K562 (cell line): ENCODE data around the gene ITGA3. TPM values are rescaled to one million over a fixed set of nuclear protein-coding genes. Genes with fewer than 3 reads are reported as not detected.
A peak's percentile ranks its signal among the peaks of the same experiment; 100 is the strongest.

ENCODE experiments used
- ATAC-seq: fragments of 200-7000 bp; cut with Tn5 transposase; 3 replicates; pipeline ENCODE4 v1.9.1; 2020; ENCODE audit warnings: moderate library complexity
- BruUV-seq: library from RNA; stranded (reverse); fragments of 400-500 nt; replicated peaks from 2 replicates; lab custom pipeline; 2021; lab: Mats Ljungman, UMichigan
- CTCF ChIA-PET: fragments of 300-600 bp; formaldehyde crosslinking; extraction: SDS; loops from one replicate; lab custom pipeline; 2021; ENCODE audit warnings: low intra/inter-chr PET ratio; lab: Yijun Ruan, JAX
- POLR2A ChIA-PET: fragments of 300-600, 350-650 bp; sonication (Branson Sonifier 250); formaldehyde crosslinking; extraction: SDS; loops from one replicate; lab custom pipeline; 2021; ENCODE audit warnings: antibody characterized with exemption, inconsistent platforms; lab: Yijun Ruan, JAX
- DNase-seq, 4 experiments: peaks; one replicate each; pipeline versions ENCODE4 v3.0.0 to v3.0.0-alpha.2; 2011 to 2018; ENCODE audit warnings: low spot score in 3 of 4, mixed read lengths in 3 of 4; ENCODE audit errors: extremely low read depth in 1 of 4
- FAIRE-seq: peaks from 2 replicates; lab custom pipeline; 2011; peaks lifted over from hg19 to GRCh38; lab: Jason Lieb, UNC
- H2AFZ ChIP-seq: 2 replicates; pipeline ENCODE4 v1.6.0; 2011; ENCODE audit warnings: low read depth, low read length, control low read depth, inconsistent platforms
- H3K27ac ChIP-seq: fragments of 200-600 bp; 3 replicates; pipeline ENCODE4 v1.8.0; 2011; ENCODE audit warnings: low read depth, mild to moderate bottlenecking, control low read depth, inconsistent platforms, low read length, moderate library complexity, mixed read lengths; ENCODE audit errors: extremely low read depth
- H3K27me3 ChIP-seq, 2 experiments: fragments of 300-600 bp in 1 of 2; 2 replicates in 1 of 2; 3 replicates in 1 of 2; pipeline versions ENCODE4 v1.6.0 to v1.8.0; 2011; ENCODE audit warnings: inconsistent platforms in 2 of 2, low read length in 2 of 2, mild to moderate bottlenecking in 1 of 2, mixed read lengths in 1 of 2, moderate library complexity in 1 of 2; ENCODE audit not compliant: control insufficient read depth in 2 of 2, insufficient read depth in 2 of 2
- H3K36me3 ChIP-seq: fragments of 300-600 bp; 3 replicates; pipeline ENCODE4 v1.8.0; 2011; ENCODE audit warnings: mild to moderate bottlenecking, low read length, inconsistent platforms; ENCODE audit not compliant: control insufficient read depth, insufficient read depth
- H3K4me1 ChIP-seq, 2 experiments: fragments of 200-600 bp in 1 of 2; replicated peaks in 1 of 2; 2 replicates in 1 of 2; 3 replicates in 1 of 2; pipeline versions ENCODE4 v1.5.1 to v1.8.0; 2011; ENCODE audit warnings: inconsistent platforms in 2 of 2, low read length in 2 of 2, mild to moderate bottlenecking in 1 of 2, mixed read lengths in 1 of 2, moderate library complexity in 1 of 2; ENCODE audit not compliant: control insufficient read depth in 2 of 2, insufficient read depth in 2 of 2
- H3K4me2 ChIP-seq: 2 replicates; pipeline ENCODE4 v1.6.1; 2011; ENCODE audit warnings: low read length, control low read depth, inconsistent platforms, mixed read lengths; ENCODE audit not compliant: insufficient read depth
- H3K4me3 ChIP-seq: fragments of 200-600 bp; sonication (generic), shearing (Covaris generic); 2 replicates; pipeline ENCODE4 v1.5.1; 2016; ENCODE audit warnings: control low read depth, inconsistent platforms
- H3K79me2 ChIP-seq: fragments of 200-600 bp; 3 replicates; pipeline ENCODE4 v1.8.0; 2011; ENCODE audit warnings: low read length, inconsistent platforms; ENCODE audit not compliant: control insufficient read depth, insufficient read depth
- H3K9ac ChIP-seq, 2 experiments: 2 replicates each; pipeline versions ENCODE4 v1.6.0 to v1.6.1; 2011; ENCODE audit warnings: low read depth in 2 of 2, low read length in 2 of 2, control low read depth in 1 of 2, inconsistent platforms in 1 of 2, mild to moderate bottlenecking in 1 of 2, mixed read lengths in 1 of 2; ENCODE audit not compliant: insufficient read depth in 1 of 2
- H3K9me1 ChIP-seq: one replicate; pipeline ENCODE4 v1.6.0; 2011; ENCODE audit warnings: inconsistent platforms, mild to moderate bottlenecking, low read length, moderate library complexity; ENCODE audit not compliant: control insufficient read depth, insufficient read depth
- H3K9me3 ChIP-seq: replicated peaks from 2 replicates; pipeline ENCODE4 v1.5.1; 2011; ENCODE audit warnings: low read depth, low read length, inconsistent platforms; ENCODE audit not compliant: control insufficient read depth, insufficient read depth
- H4K20me1 ChIP-seq: replicated peaks from 2 replicates; pipeline ENCODE4 v1.6.1; 2011; ENCODE audit warnings: low read length, inconsistent platforms, mixed read lengths; ENCODE audit not compliant: control insufficient read depth, insufficient read depth
- CTBP1 ChIP-seq: fragments of 450-650 bp; IDR thresholded peaks from 2 replicates; pipeline ENCODE4 v1.6.1; 2016; ENCODE audit warnings: borderline replicate concordance
- E2F4 ChIP-seq: sonication (generic); formaldehyde crosslinking; IDR thresholded peaks from 2 replicates; pipeline ENCODE4 v1.8.0; 2022; ENCODE audit warnings: mild to moderate bottlenecking, low read depth, missing genetic modification reagents
- MAX ChIP-seq: sonication (generic); formaldehyde crosslinking; IDR thresholded peaks from 2 replicates; pipeline ENCODE4 v1.9.0; 2022; ENCODE audit warnings: mild to moderate bottlenecking, missing genetic modification reagents
- TCFL5 ChIP-seq: fragments of 250-450 bp; sonication (Bioruptor Pico); conservative IDR thresholded peaks from 2 replicates; pipeline ENCODE4 v1.6.1; 2021; ENCODE audit warnings: mild to moderate bottlenecking, moderate library complexity, matching md5 sums
- ZFP30 ChIP-seq: fragments of 250-450 bp; sonication (Bioruptor Pico); IDR thresholded peaks from 2 replicates; pipeline ENCODE4 v1.8.0; 2022; ENCODE audit warnings: moderate library complexity, mild to moderate bottlenecking, inconsistent platforms, borderline replicate concordance
- ZNF212 ChIP-seq: fragments of 450-650 bp; formaldehyde crosslinking; IDR thresholded peaks from 2 replicates; pipeline ENCODE4 v1.4.0; 2020; ENCODE audit warnings: mild to moderate bottlenecking
- ZNF655 ChIP-seq: fragments of 250-450 bp; sonication (Bioruptor Pico); IDR thresholded peaks from 2 replicates; pipeline ENCODE4 v1.5.0; 2021
- WGBS: fragments of 100-300 bp; shearing (Covaris generic); methylation state at CpG from one replicate; pipeline ENCODE4 v1.1.6; 2016; ENCODE audit warnings: low coverage, mixed read lengths; ENCODE audit not compliant: insufficient coverage; ENCODE audit errors: missing lambda C conversion rate; 5-methylcytosine and 5-hydroxymethylcytosine counted together
- in situ Hi-C: fragments of 300-500 bp; cut with MboI; formaldehyde crosslinking; loops from 4 replicates; pipeline ENCODE4 v1.15.0; 2018; ENCODE audit warnings: inconsistent platforms, mixed read lengths
- intact Hi-C: fragments of 100-400 bp; cut with micrococcal nuclease; formaldehyde crosslinking; loops from 2 replicates; pipeline ENCODE4 v1.14.2; 2022
- polyA plus RNA-seq, 8 experiments: library from polyadenylated mRNA; depleted of rRNA in 4 of 8; stranded (reverse) in 5 of 8; unstranded in 3 of 8; fragments of >200 nt; fragmentation: Nextera tagmentation in 2 of 8; fragmentation: Illumina TruSeq in 1 of 8; extraction: Ambion mirVana in 2 of 8; extraction: Trizol in 1 of 8; gene quantifications; 2 replicates each; pipeline versions ENCODE4 v1.2.1 to v1.2.3, GENCODE V29; 2011 to 2014; ENCODE audit warnings: inconsistent platforms in 1 of 8, missing spikeins in 1 of 8
- total RNA-seq, 7 experiments: library from RNA; depleted of rRNA in 6 of 7; stranded (reverse); fragments of >200 nt in 6 of 7; fragmentation: Illumina TruSeq in 2 of 7; extraction: Trizol in 2 of 7; gene quantifications; 2 replicates each; pipeline versions ENCODE4 v1.2.1 to v1.2.3, GENCODE V29; 2011 to 2021; ENCODE audit warnings: low replicate concordance in 1 of 7

The ITGA3 gene
- total and polyA plus RNA-seq, 9 of the 15 experiments (the other 6 are each of a cell fraction or from before 2014, with no cell fraction given), result 0.03 to 0.75 (median 0.14) TPM; not detected in 2

- Histone ChIP-seq H3K9me1 (no peaks in the 10 kb centered on the region), H3K79me2 (no peaks in the 10 kb centered on the region), H3K27ac (no peak overlapping the region), H3K9me3 (no peaks in the 10 kb centered on the region), H3K36me3 (no peaks in the 10 kb centered on the region), H4K20me1 (peaks cover 6% of the 10 kb centered on the region), H2AFZ (no peak overlapping the region), H3K4me3 (no peak overlapping the region), H3K4me2 (no peak overlapping the region), H3K9ac (no peak overlapping the region), H3K4me1 (peaks cover 8 to 49% of the 10 kb centered on the region in 2 experiments), H3K27me3 (peaks cover 5 to 24% of the 10 kb centered on the region in 2 experiments; a peak in 3 of 5 replicates)
- no TSS peak for BruUV-seq
- no peak for DNase-seq
- in situ Hi-C loops (no loop called here), intact Hi-C loops (no loop called here)
- ChIA-PET POLR2A (interaction anchor here (0.6 to 1.1 kb wide), 3 partner anchors 8 to 373 kb away, joined by 3 to 4 read pairs (median 4); no protein-coding TSS in a partner anchor), CTCF (no interaction called here)
- ATAC-seq, result no peak
- 0 out of 2 replicates have a peak, but pooled peaks have one; percentile 14 for TF ChIP-seq MAX (CRISPR knock-in tag)
- no peak for TF ChIP-seq TCFL5 (CRISPR knock-in tag)
- TF ChIP-seq E2F4, result no peak
- no peak for TF ChIP-seq ZFP30
- no peak for TF ChIP-seq ZNF655 (CRISPR knock-in tag)
- TF ChIP-seq ZNF212 (CRISPR knock-in tag), result no peak
- no peak for TF ChIP-seq CTBP1
- no peak for FAIRE-seq
- WGBS, result 65% methylated on average over 14 of the region's 17 CpGs
Observed at GRCh38 chr17:50112694-50113093, 56.8 kb downstream of the ITGA3 start.
